HEK293 (cell line): Measurements from ENCODE around the gene KIAA1755.

ENCODE experiments used
- CTCF ChIP-seq: fragments of 450-650 bp; formaldehyde crosslinking; IDR thresholded peaks from 2 replicates; pipeline ENCODE4 v1.5.1; 2016; ENCODE audit warnings: missing biosample characterization, missing genetic modification characterization
- ZIC2 ChIP-seq: fragments of 450-650 bp; formaldehyde crosslinking; IDR thresholded peaks from 2 replicates; pipeline ENCODE4 v1.5.1; 2016; ENCODE audit warnings: missing biosample characterization, missing genetic modification characterization

GRCh38 chr20:38256966-38257365 lies 3.6 kb downstream of the KIAA1755 start:
- TF ChIP-seq ZIC2 (tag by site-specific recombination) (no peak), CTCF (tag by site-specific recombination) (no peak)
